K562 (cell line): ENCODE measurements around the gene PRKD2. TPM values are rescaled to one million over a fixed set of nuclear protein-coding genes. Genes with fewer than 3 reads are reported as not detected.

ENCODE experiments used
- CBFA2T2 ChIP-seq: fragments of 450-650 bp; conservative IDR thresholded peaks from 2 replicates; pipeline ENCODE4 v1.6.1; 2017; ENCODE audit warnings: mild to moderate bottlenecking
- CLOCK ChIP-seq: fragments of 250-450 bp; sonication (Bioruptor Pico); IDR thresholded peaks from 2 replicates; pipeline ENCODE4 v1.4.0; 2020; ENCODE audit warnings: mild to moderate bottlenecking, moderate library complexity, borderline replicate concordance
- EP300 ChIP-seq: IDR thresholded peaks from 2 replicates; pipeline ENCODE4 v1.6.1; 2012; ENCODE audit warnings: low read length, improper control_type of control experiment
- FOXA3 ChIP-seq, 2 experiments: fragments of 450-650 bp in 1 of 2; sonication (generic) in 1 of 2; formaldehyde crosslinking; IDR thresholded peaks in 1 of 2; conservative IDR thresholded peaks in 1 of 2; 2 replicates each; pipeline versions ENCODE4 v1.4.0 to v1.8.0; 2020 to 2022; ENCODE audit warnings: mild to moderate bottlenecking in 2 of 2, missing genetic modification reagents in 1 of 2
- HES1 ChIP-seq: fragments of 450-650 bp; IDR thresholded peaks from 2 replicates; pipeline ENCODE4 v1.6.1; 2016; ENCODE audit warnings: low read depth, mild to moderate bottlenecking, moderate library complexity
- ILF3 ChIP-seq: fragments of 450-650 bp; IDR thresholded peaks from 2 replicates; pipeline ENCODE4 v1.6.1; 2018; ENCODE audit warnings: antibody characterized with exemption, mild to moderate bottlenecking, moderate library complexity, borderline replicate concordance
- ILK ChIP-seq: fragments of 450-650 bp; IDR thresholded peaks from 2 replicates; pipeline ENCODE4 v1.6.1; 2016; ENCODE audit warnings: missing genetic modification characterization, low read depth, mild to moderate bottlenecking, missing compliant biosample characterization, moderate library complexity, borderline replicate concordance
- JUNB ChIP-seq: fragments of 450-650 bp; formaldehyde crosslinking; conservative IDR thresholded peaks from 2 replicates; pipeline ENCODE4 v1.4.0; 2020; ENCODE audit warnings: mild to moderate bottlenecking
- MBD2 ChIP-seq: sonication (generic); IDR thresholded peaks from 2 replicates; pipeline ENCODE4 v1.6.1; 2016; ENCODE audit warnings: low read depth, borderline replicate concordance
- MEF2D ChIP-seq: conservative IDR thresholded peaks from 2 replicates; pipeline ENCODE4 v1.6.1; 2016; ENCODE audit warnings: low read depth, missing genetic modification characterization, missing compliant biosample characterization
- MYC ChIP-seq, 2 experiments: fragments of 250-450 bp in 1 of 2; sonication (Bioruptor Pico) in 1 of 2; IDR thresholded peaks; 2 replicates each; pipeline versions ENCODE4 v1.5.1 to v1.6.1; 2012 to 2021; ENCODE audit warnings: low read depth in 2 of 2, borderline replicate concordance in 1 of 2, improper control_type of control experiment in 1 of 2, low read length in 1 of 2, mild to moderate bottlenecking in 1 of 2, moderate library complexity in 1 of 2
- RCOR1 ChIP-seq, 2 experiments: IDR thresholded peaks; 2 replicates each; pipeline ENCODE4 v1.6.1; 2012; ENCODE audit warnings: low read depth in 2 of 2, low read length in 2 of 2, borderline replicate concordance in 1 of 2, improper control_type of control experiment in 1 of 2
- SMC3 ChIP-seq: conservative IDR thresholded peaks from 2 replicates; pipeline ENCODE4 v1.6.1; 2011; ENCODE audit warnings: low read depth, low read length, improper control_type of control experiment; ENCODE audit not compliant: insufficient read depth
- TAF15 ChIP-seq: fragments of 200-400 bp; formaldehyde crosslinking; IDR thresholded peaks from 2 replicates; pipeline ENCODE4 v1.6.1; 2017; ENCODE audit warnings: mild to moderate bottlenecking, low read depth, low read length, moderate library complexity
- TAF9B ChIP-seq: fragments of 450-650 bp; IDR thresholded peaks from 2 replicates; pipeline ENCODE4 v1.6.1; 2018; ENCODE audit warnings: mild to moderate bottlenecking; ENCODE audit not compliant: partially characterized antibody
- TFAP4 ChIP-seq: sonication (generic); formaldehyde crosslinking; IDR thresholded peaks from 2 replicates; pipeline ENCODE4 v1.8.0; 2022; ENCODE audit warnings: missing genetic modification reagents, mild to moderate bottlenecking, moderate library complexity, borderline replicate concordance
- ZEB2 ChIP-seq: fragments of 450-650 bp; IDR thresholded peaks from 2 replicates; pipeline ENCODE4 v1.6.1; 2016
- ZFP36 ChIP-seq: fragments of 150-350 bp; IDR thresholded peaks from 2 replicates; pipeline ENCODE4 v1.6.1; 2018; ENCODE audit warnings: low read length, low read depth; ENCODE audit not compliant: partially characterized antibody
- ZNF395 ChIP-seq: fragments of 200-800 bp; sonication (Bioruptor generic); IDR thresholded peaks from 2 replicates; pipeline ENCODE4 v1.6.1; 2017; ENCODE audit warnings: missing genetic modification characterization, missing compliant biosample characterization
- ZNF408 ChIP-seq: fragments of 250-450 bp; sonication (Bioruptor Pico); IDR thresholded peaks from 2 replicates; pipeline ENCODE4 v1.4.0; 2020; ENCODE audit warnings: low read depth, mild to moderate bottlenecking, moderate library complexity
- ZNF583 ChIP-seq: fragments of 250-450 bp; sonication (Bioruptor Pico); IDR thresholded peaks from 2 replicates; pipeline ENCODE4 v1.4.0; 2020
- ZNF586 ChIP-seq: fragments of 450-650 bp; formaldehyde crosslinking; conservative IDR thresholded peaks from 2 replicates; pipeline ENCODE4 v1.4.0; 2020; ENCODE audit warnings: mild to moderate bottlenecking, moderate library complexity
- polyA plus RNA-seq, 8 experiments: library from polyadenylated mRNA; depleted of rRNA in 4 of 8; stranded (reverse) in 5 of 8; unstranded in 3 of 8; fragments of >200 nt; fragmentation: Nextera tagmentation in 2 of 8; fragmentation: Illumina TruSeq in 1 of 8; extraction: Ambion mirVana in 2 of 8; extraction: Trizol in 1 of 8; gene quantifications; 2 replicates each; pipeline versions ENCODE4 v1.2.1 to v1.2.3, GENCODE V29; 2011 to 2014; ENCODE audit warnings: inconsistent platforms in 1 of 8, missing spikeins in 1 of 8
- total RNA-seq, 7 experiments: library from RNA; depleted of rRNA in 6 of 7; stranded (reverse); fragments of >200 nt in 6 of 7; fragmentation: Illumina TruSeq in 2 of 7; extraction: Trizol in 2 of 7; gene quantifications; 2 replicates each; pipeline versions ENCODE4 v1.2.1 to v1.2.3, GENCODE V29; 2011 to 2021; ENCODE audit warnings: low replicate concordance in 1 of 7

Gene PRKD2
- total and polyA plus RNA-seq, 9 of the 15 experiments (the other 6 are each of a cell fraction or from before 2014, with no cell fraction given): 1.8 to 60.0 (median 15.0) TPM

- TF ChIP-seq CLOCK (CRISPR knock-in tag): peak; percentile 63; the same call in 1 of the 2 replicates
- TF ChIP-seq FOXA3 (CRISPR knock-in tag; conservative IDR thresholded peaks at IDR 0.05 in 1 of 2, IDR thresholded peaks at IDR 0.05 in 1 of 2): peak in 1 of 2 experiments; percentile 91; a peak in 2 of 4 replicates
- no peak for TF ChIP-seq ZNF586 (CRISPR knock-in tag)
- no peak for TF ChIP-seq SMC3
- no peak; the same call in 1 of the 2 replicates for TF ChIP-seq CBFA2T2
- no peak for TF ChIP-seq TAF15
- no peak for TF ChIP-seq ZNF583 (CRISPR knock-in tag)
- peak; percentile 64; the same call in 1 of the 2 replicates for TF ChIP-seq MBD2
- TF ChIP-seq ZNF395 (CRISPR knock-in tag): no peak
- TF ChIP-seq ZEB2: no peak
- TF ChIP-seq TAF9B: no peak
- TF ChIP-seq JUNB (CRISPR knock-in tag): no peak
- TF ChIP-seq RCOR1 (IDR thresholded peaks at IDR 0.05; ENCODE audit: borderline replicate concordance in 1 of 2, low read depth in 2 of 2, low read length in 2 of 2): 0 out of 4 replicates have a peak, but pooled peaks of 1 of the 2 experiments have one; percentile 2
- peak; percentile 88 for TF ChIP-seq TFAP4 (CRISPR knock-in tag)
- TF ChIP-seq ILF3: no peak
- no peak for TF ChIP-seq EP300
- TF ChIP-seq ILK (tag): no peak
- peak; percentile 94 for TF ChIP-seq ZFP36
- peak; percentile 55; the same call in 1 of the 2 replicates for TF ChIP-seq MYC (IDR thresholded peaks at IDR 0.05; ENCODE audit: low read depth, low read length)
- TF ChIP-seq MYC (CRISPR knock-in tag; IDR thresholded peaks at IDR 0.05; ENCODE audit: borderline replicate concordance, low read depth): peak; percentile 33; the same call in 1 of the 2 replicates
- TF ChIP-seq ZNF408 (CRISPR knock-in tag): no peak
- peak; percentile 94 for TF ChIP-seq MEF2D (tag)
- peak; percentile 95 for TF ChIP-seq HES1
Measured at GRCh38 chr19:46661020-46661731, 55.7 kb downstream of the PRKD2 start, which contains the start of gene DACT3 (continued).
